Mesendoderm (in vitro differentiated cells): ENCODE measurements around the gene AXIN1.

Experiments
- DNase-seq: peaks from one replicate; pipeline ENCODE4 v3.0.0; 2013
- H2AK5ac ChIP-seq: 2 replicates; pipeline ENCODE4 v1.6.1; 2013; ENCODE audit warnings: low read length, inconsistent platforms
- H2BK120ac ChIP-seq: 2 replicates; pipeline ENCODE4 v1.6.1; 2013; ENCODE audit warnings: low read depth, mild to moderate bottlenecking, low read length, moderate library complexity, mixed read lengths
- H2BK15ac ChIP-seq: replicated peaks from 2 replicates; pipeline ENCODE4 v1.6.1; 2013; ENCODE audit warnings: low read depth, mild to moderate bottlenecking, moderate library complexity
- H2BK5ac ChIP-seq: 2 replicates; pipeline ENCODE4 v1.6.1; 2013; ENCODE audit warnings: low read length, inconsistent platforms
- H3K18ac ChIP-seq: 2 replicates; pipeline ENCODE4 v1.6.1; 2013; ENCODE audit warnings: mild to moderate bottlenecking, low read length, mixed read lengths
- H3K23ac ChIP-seq: one replicate; pipeline ENCODE4 v1.6.1; 2013; ENCODE audit warnings: low read length
- H3K27ac ChIP-seq: 2 replicates; pipeline ENCODE4 v1.5.1; 2013; ENCODE audit warnings: low read depth, mild to moderate bottlenecking, inconsistent platforms, low read length, moderate library complexity
- H3K27me3 ChIP-seq: 2 replicates; pipeline ENCODE4 v1.6.1; 2013; ENCODE audit warnings: low read length, control low read depth, mild to moderate bottlenecking, inconsistent platforms; ENCODE audit not compliant: insufficient read depth, poor library complexity
- H3K36me3 ChIP-seq: 2 replicates; pipeline ENCODE4 v1.6.1; 2013; ENCODE audit warnings: low read length, inconsistent platforms; ENCODE audit not compliant: control insufficient read depth, insufficient read depth
- H3K4ac ChIP-seq: one replicate; pipeline ENCODE4 v1.6.1; 2013; ENCODE audit warnings: low read depth, mild to moderate bottlenecking, low read length, moderate library complexity
- H3K4me1 ChIP-seq: 2 replicates; pipeline ENCODE4 v1.6.1; 2013; ENCODE audit warnings: low read depth, low read length, inconsistent platforms; ENCODE audit not compliant: control insufficient read depth
- H3K4me2 ChIP-seq: 2 replicates; pipeline ENCODE4 v1.6.1; 2013; ENCODE audit warnings: low read length
- H3K4me3 ChIP-seq: 2 replicates; pipeline ENCODE4 v1.5.1; 2013; ENCODE audit warnings: mild to moderate bottlenecking, low read length
- H3K56ac ChIP-seq: one replicate; pipeline ENCODE4 v1.6.1; 2013; ENCODE audit warnings: low read length
- H3K79me1 ChIP-seq: 2 replicates; pipeline ENCODE4 v1.6.1; 2013; ENCODE audit warnings: low read length, inconsistent platforms
- H3K79me2 ChIP-seq: 2 replicates; pipeline ENCODE4 v1.6.1; 2013; ENCODE audit warnings: mild to moderate bottlenecking, low read length; ENCODE audit not compliant: control insufficient read depth, insufficient read depth
- H3K9ac ChIP-seq: 2 replicates; pipeline ENCODE4 v1.6.1; 2013; ENCODE audit warnings: low read length, inconsistent platforms
- H4K5ac ChIP-seq: one replicate; pipeline ENCODE4 v1.6.1; 2013; ENCODE audit warnings: low read length
- H4K8ac ChIP-seq: one replicate; pipeline ENCODE4 v1.6.1; 2013; ENCODE audit warnings: low read depth, mild to moderate bottlenecking, control low read depth, low read length, moderate library complexity
- WGBS: extraction: QIAGEN DNeasy Blood & Tissue Kit; methylation state at CpG from one replicate; pipeline ENCODE4 v1.1.7; 2013; ENCODE audit warnings: low lambda C conversion rate, missing lambda C conversion rate; ENCODE audit not compliant: insufficient coverage; ENCODE audit errors: extremely low coverage; 5-methylcytosine and 5-hydroxymethylcytosine counted together

The AXIN1 gene

GRCh38 chr16:330741-331140, 21.8 kb downstream of the AXIN1 start:
- no peaks in the 10 kb centered on the region for H3K36me3 ChIP-seq
- no peak overlapping the region for H4K8ac ChIP-seq
- no peak overlapping the region for H3K4ac ChIP-seq
- peaks cover 26% of the 10 kb centered on the region for H3K79me1 ChIP-seq
- H2BK5ac ChIP-seq = no peak overlapping the region
- peaks cover 2% of the 10 kb centered on the region for H3K4me1 ChIP-seq
- WGBS = no CpG with 5 or more reads among the region's 2 CpGs
- DNase-seq = peak; percentile 18
- H3K9ac ChIP-seq = no peak overlapping the region
- H3K56ac ChIP-seq = no peak overlapping the region
- no peak overlapping the region for H3K18ac ChIP-seq
- H3K79me2 ChIP-seq = peaks cover 46% of the 10 kb centered on the region
- no peak overlapping the region for H2AK5ac ChIP-seq
- no peak overlapping the region for H2BK15ac ChIP-seq
- no peak overlapping the region for H3K4me2 ChIP-seq
- no peak overlapping the region for H4K5ac ChIP-seq
- no peak overlapping the region for H3K23ac ChIP-seq
- H2BK120ac ChIP-seq = no peak overlapping the region
- no peaks in the 10 kb centered on the region for H3K27me3 ChIP-seq
- no peak overlapping the region for H3K4me3 ChIP-seq
- H3K27ac ChIP-seq = no peak overlapping the region

DNA sequence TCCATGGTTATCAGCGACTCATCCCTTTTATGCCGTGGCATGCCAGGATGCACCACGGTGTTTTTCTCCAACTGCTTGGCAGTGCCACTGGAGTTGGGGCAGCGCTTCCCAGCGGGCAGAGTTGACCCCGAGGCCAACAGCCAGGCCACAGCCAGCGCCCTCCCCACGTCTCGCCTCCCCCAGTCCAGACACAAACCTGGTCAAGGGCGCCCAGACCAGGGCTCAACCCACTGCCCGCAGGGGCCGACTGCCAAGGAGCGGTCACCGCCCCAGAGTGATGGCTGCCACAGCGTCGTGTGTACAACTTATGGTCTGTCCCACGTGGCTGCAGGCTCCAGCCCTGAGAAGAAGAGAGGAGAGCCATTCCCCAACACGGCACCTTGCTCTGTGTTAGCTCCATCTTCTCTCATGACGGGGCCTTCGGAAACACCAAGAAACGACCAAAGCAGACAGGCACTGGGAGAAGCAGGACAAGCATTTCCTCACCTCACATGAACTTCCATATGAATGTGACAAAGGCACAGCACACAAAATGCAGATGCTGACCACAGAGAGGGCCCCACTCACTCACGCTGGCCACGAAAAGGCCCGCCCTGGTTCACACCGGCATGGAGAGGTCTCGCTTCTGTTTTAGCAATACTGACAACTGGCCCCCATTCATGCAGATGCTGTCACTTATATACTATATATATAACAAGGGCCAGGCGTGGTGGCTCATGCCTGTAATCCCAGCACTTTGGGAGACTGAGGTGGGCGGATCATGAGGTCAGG, 27.0 kb downstream of the AXIN1 start:
- H2BK15ac ChIP-seq = no peak overlapping the region
- no peaks in the 10 kb centered on the region for H3K36me3 ChIP-seq
- peaks cover 24% of the 10 kb centered on the region for H3K79me1 ChIP-seq
- H4K8ac ChIP-seq = no peak overlapping the region
- no peak overlapping the region for H3K9ac ChIP-seq
- peaks cover 46% of the 10 kb centered on the region for H3K79me2 ChIP-seq
- no peak overlapping the region for H2BK5ac ChIP-seq
- no peak overlapping the region for H3K23ac ChIP-seq
- H3K27ac ChIP-seq = no peak overlapping the region
- no peak overlapping the region for H3K18ac ChIP-seq
- no peak overlapping the region for H3K4me3 ChIP-seq
- no CpG with 5 or more reads among the region's 28 CpGs for WGBS
- DNase-seq = no peak
- H3K4me2 ChIP-seq = no peak overlapping the region
- no peaks in the 10 kb centered on the region for H3K27me3 ChIP-seq
- H3K56ac ChIP-seq = no peak overlapping the region
- no peaks in the 10 kb centered on the region for H3K4me1 ChIP-seq
- H2BK120ac ChIP-seq = no peak overlapping the region
- H3K4ac ChIP-seq = no peak overlapping the region
- H4K5ac ChIP-seq = no peak overlapping the region
- no peak overlapping the region for H2AK5ac ChIP-seq

GRCh38 chr16:324451-325334, 27.8 kb downstream of the AXIN1 start:
- Histone ChIP-seq H2BK5ac (no peak overlapping the region), H3K79me2 (peaks cover 50% of the 10 kb centered on the region), H3K4ac (no peak overlapping the region), H3K9ac (no peak overlapping the region), H3K27ac (no peak overlapping the region), H3K36me3 (no peaks in the 10 kb centered on the region), H2BK15ac (no peak overlapping the region), H4K5ac (no peak overlapping the region), H3K18ac (no peak overlapping the region), H3K4me2 (no peak overlapping the region), H3K4me3 (no peak overlapping the region), H3K23ac (no peak overlapping the region), H3K27me3 (no peaks in the 10 kb centered on the region), H3K4me1 (no peaks in the 10 kb centered on the region), H2AK5ac (no peak overlapping the region), H4K8ac (no peak overlapping the region), H3K56ac (no peak overlapping the region), H2BK120ac (no peak overlapping the region), H3K79me1 (peaks cover 27% of the 10 kb centered on the region)
- WGBS = no CpG with 5 or more reads among the region's 55 CpGs
- DNase-seq = no peak

DNA sequence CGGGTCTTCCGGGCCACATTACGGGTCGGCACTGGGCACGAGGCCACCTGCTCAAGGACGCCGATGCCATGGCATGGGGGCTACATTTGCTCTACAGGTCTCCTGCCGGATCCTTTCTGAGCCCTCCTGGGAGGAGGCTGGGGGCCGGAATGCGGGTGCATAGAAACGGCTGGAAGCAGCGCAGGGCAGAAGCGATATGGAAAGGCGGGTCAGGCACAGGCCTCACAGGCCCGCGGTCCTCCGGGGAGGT, 28.4 kb downstream of the AXIN1 start:
- no CpG with 5 or more reads among the region's 17 CpGs for WGBS
- Histone ChIP-seq H3K9ac (no peak overlapping the region), H3K27ac (no peak overlapping the region), H4K8ac (no peak overlapping the region), H3K27me3 (no peaks in the 10 kb centered on the region), H2BK120ac (no peak overlapping the region), H3K23ac (no peak overlapping the region), H3K36me3 (no peaks in the 10 kb centered on the region), H2BK15ac (no peak overlapping the region), H3K18ac (no peak overlapping the region), H3K4me3 (no peak overlapping the region), H3K56ac (no peak overlapping the region), H3K79me2 (peaks cover 54% of the 10 kb centered on the region), H3K4me2 (no peak overlapping the region), H3K79me1 (peaks cover 27% of the 10 kb centered on the region), H2AK5ac (no peak overlapping the region), H3K4me1 (no peaks in the 10 kb centered on the region), H2BK5ac (no peak overlapping the region), H4K5ac (no peak overlapping the region), H3K4ac (no peak overlapping the region)
- no peak for DNase-seq

DNA sequence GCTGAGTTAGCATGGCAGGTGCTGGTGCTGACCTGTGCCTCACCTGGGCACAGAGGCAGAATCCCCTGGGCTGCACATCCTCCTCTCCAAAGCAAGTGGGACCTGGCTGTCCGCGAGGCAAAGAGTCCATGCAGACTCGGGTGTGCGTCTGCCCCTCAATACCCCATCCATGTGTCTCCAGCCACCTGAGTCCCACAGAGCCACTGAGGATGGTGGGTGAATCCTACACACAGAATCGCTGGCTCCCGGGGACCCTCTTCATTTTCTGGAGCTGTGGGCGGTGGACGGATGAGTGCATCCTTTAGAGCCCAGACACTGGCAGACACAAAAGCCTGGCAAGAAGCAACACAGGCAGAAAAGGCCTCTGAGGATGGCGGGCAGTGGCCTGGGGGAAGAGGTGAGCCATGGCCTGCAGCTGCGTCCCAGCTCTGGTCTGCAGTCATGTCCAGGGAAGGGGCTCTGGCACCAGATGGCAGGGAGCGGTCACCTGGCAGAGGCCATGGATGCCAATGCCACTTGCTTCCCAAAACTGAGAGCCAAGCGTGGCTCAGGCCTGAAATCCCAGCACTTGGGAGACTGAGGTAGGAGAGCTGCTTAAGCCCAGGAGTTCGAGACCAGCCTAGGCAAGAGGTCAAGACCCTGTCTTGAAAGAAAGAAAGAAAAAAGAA, 29.9 kb downstream of the AXIN1 start:
- no peaks in the 10 kb centered on the region for H3K4me1 ChIP-seq
- no peak overlapping the region for H3K56ac ChIP-seq
- H2BK5ac ChIP-seq = no peak overlapping the region
- no peak overlapping the region for H4K8ac ChIP-seq
- no peak overlapping the region for H4K5ac ChIP-seq
- no peak for DNase-seq
- H3K23ac ChIP-seq = no peak overlapping the region
- H3K4ac ChIP-seq = no peak overlapping the region
- H3K9ac ChIP-seq = no peak overlapping the region
- peaks cover 34% of the 10 kb centered on the region for H3K79me1 ChIP-seq
- no peak overlapping the region for H2BK15ac ChIP-seq
- H3K4me3 ChIP-seq = no peak overlapping the region
- H3K4me2 ChIP-seq = no peak overlapping the region
- H3K27ac ChIP-seq = no peak overlapping the region
- no peaks in the 10 kb centered on the region for H3K27me3 ChIP-seq
- peaks cover 59% of the 10 kb centered on the region for H3K79me2 ChIP-seq
- no peak overlapping the region for H3K18ac ChIP-seq
- WGBS = no CpG with 5 or more reads among the region's 13 CpGs
- no peak overlapping the region for H2AK5ac ChIP-seq
- no peak overlapping the region for H2BK120ac ChIP-seq
- H3K36me3 ChIP-seq = no peaks in the 10 kb centered on the region
